22Rv1 (cell line): ENCODE results near the gene SIPA1L3.
A peak's percentile ranks its signal among the peaks of the same experiment; 100 is the strongest.
"Not testable (repeated sequence)": the region's sequence is repeated elsewhere in the genome, so short reads cannot be mapped to it uniquely, and the experiment has no call there.

ENCODE experiments used
- H3K27ac ChIP-seq: fragments of 450-650 bp; 2 replicates; pipeline ENCODE4 v1.5.1; 2017
- ZFX ChIP-seq: fragments of 450-650 bp; IDR thresholded peaks from 2 replicates; pipeline ENCODE4 v1.6.1; 2017; ENCODE audit warnings: antibody characterized with exemption, borderline replicate concordance
- TF ChIP-seq, protein P1 (sequence below): fragments of 450-650 bp; IDR thresholded peaks from 2 replicates; pipeline ENCODE4 v1.5.1; 2017; ENCODE audit warnings: mild to moderate bottlenecking

The SIPA1L3 gene

GRCh38 chr19:37906869-37907734 lies at the start of gene SIPA1L3:
Gene SIPA1L3 (plus strand): TSS chr19:37907208. CDS start chr19:38081566, 174,358 bp downstream.
- peak within 1 kb of the TSS; percentile 85 for H3K27ac ChIP-seq
- TF ChIP-seq, protein P1, sequence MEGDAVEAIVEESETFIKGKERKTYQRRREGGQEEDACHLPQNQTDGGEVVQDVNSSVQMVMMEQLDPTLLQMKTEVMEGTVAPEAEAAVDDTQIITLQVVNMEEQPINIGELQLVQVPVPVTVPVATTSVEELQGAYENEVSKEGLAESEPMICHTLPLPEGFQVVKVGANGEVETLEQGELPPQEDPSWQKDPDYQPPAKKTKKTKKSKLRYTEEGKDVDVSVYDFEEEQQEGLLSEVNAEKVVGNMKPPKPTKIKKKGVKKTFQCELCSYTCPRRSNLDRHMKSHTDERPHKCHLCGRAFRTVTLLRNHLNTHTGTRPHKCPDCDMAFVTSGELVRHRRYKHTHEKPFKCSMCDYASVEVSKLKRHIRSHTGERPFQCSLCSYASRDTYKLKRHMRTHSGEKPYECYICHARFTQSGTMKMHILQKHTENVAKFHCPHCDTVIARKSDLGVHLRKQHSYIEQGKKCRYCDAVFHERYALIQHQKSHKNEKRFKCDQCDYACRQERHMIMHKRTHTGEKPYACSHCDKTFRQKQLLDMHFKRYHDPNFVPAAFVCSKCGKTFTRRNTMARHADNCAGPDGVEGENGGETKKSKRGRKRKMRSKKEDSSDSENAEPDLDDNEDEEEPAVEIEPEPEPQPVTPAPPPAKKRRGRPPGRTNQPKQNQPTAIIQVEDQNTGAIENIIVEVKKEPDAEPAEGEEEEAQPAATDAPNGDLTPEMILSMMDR: no peak
- no peak for TF ChIP-seq ZFX

GRCh38 chr19:37864501-37864900 lies 42.5 kb upstream of the SIPA1L3 start:
- TF ChIP-seq, protein P1: no peak
- TF ChIP-seq ZFX: no peak

GRCh38 chr19:37865930-37866329 lies 41.1 kb upstream of the SIPA1L3 start:
- not testable (repeated sequence) for H3K27ac ChIP-seq

More at GRCh38 chr19:37864501-37864900, 42.5 kb upstream of the SIPA1L3 start:
- H3K27ac ChIP-seq: no peak overlapping the region

DNA sequence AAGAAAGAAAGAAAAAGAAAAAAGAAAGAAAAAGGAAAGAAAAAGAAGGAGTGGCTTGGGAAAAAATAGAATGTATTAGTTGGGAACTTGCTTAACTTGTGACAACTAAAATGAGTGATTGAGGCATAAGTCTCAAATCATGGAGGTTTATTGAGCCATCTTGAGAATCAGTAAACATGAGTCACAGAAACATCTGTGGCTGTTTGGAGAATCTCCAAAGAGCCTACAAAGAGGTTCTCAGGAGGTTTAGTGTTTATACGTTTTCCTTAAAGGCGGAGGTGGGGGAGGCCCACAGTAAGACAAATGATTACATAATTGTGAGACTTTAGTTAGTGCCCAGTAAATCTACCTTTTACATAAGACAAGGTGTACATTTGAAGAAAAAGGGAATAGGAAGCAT lies 39.2 kb upstream of the SIPA1L3 start:
- H3K27ac ChIP-seq: no peak overlapping the region

GRCh38 chr19:37869766-37870340 lies 37.2 kb upstream of the SIPA1L3 start:
- H3K27ac ChIP-seq: no peak overlapping the region
- TF ChIP-seq, protein P1: no peak
- no peak for TF ChIP-seq ZFX

More for the DNA sequence above, 39.2 kb upstream of the SIPA1L3 start:
- TF ChIP-seq, protein P1: no peak
- TF ChIP-seq ZFX: no peak

DNA sequence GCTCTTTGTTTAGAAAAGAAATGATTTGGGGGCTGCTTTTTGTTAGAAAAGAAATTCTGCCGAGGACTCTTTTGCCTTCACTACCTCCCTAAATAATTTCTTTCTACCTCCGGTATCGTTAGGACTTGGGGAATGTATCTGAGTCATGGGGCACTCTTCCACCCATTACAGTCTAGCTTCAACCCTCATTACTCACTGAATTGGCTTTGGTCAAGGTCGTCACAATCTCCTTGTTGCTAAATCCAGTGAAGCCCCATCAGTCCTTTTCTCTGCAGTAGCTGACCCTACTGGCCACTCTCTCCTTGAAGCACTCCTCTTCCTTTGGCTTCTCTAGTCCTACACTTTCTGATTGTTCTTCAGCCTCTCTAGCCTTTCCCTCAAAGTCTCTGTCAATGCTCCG lies 34.6 kb upstream of the SIPA1L3 start:
- TF ChIP-seq, protein P1: no peak
- no peak for TF ChIP-seq ZFX
- no peak overlapping the region for H3K27ac ChIP-seq

GRCh38 chr19:37874784-37875183 lies 32.2 kb upstream of the SIPA1L3 start:
- no peak overlapping the region for H3K27ac ChIP-seq
- TF ChIP-seq, protein P1: no peak
- TF ChIP-seq ZFX: no peak
